Superior temporal gyrus (tissue), 1 donor: ENCODE results near the gene CEP70.
"Not testable (repeated sequence)": the region's sequence is repeated elsewhere in the genome, so short reads cannot be mapped to it uniquely, and the experiment has no call there.

ENCODE experiments used
- DNase-seq: peaks from one replicate; pipeline ENCODE4 v3.0.0-alpha.2; 2016; ENCODE audit errors: extremely low spot score

Gene CEP70

GRCh38 chr3:138594150-138594934 is at the start of gene CEP70:
Gene CEP70, minus strand, starts transcription at chr3:138594260. Its CDS starts 21,333 bp downstream, at chr3:138572927.
- peak; percentile 96 for DNase-seq

- no peak for DNase-seq
Observed at GRCh38 chr3:138642927-138643253, 48.8 kb upstream of the CEP70 start.

DNA sequence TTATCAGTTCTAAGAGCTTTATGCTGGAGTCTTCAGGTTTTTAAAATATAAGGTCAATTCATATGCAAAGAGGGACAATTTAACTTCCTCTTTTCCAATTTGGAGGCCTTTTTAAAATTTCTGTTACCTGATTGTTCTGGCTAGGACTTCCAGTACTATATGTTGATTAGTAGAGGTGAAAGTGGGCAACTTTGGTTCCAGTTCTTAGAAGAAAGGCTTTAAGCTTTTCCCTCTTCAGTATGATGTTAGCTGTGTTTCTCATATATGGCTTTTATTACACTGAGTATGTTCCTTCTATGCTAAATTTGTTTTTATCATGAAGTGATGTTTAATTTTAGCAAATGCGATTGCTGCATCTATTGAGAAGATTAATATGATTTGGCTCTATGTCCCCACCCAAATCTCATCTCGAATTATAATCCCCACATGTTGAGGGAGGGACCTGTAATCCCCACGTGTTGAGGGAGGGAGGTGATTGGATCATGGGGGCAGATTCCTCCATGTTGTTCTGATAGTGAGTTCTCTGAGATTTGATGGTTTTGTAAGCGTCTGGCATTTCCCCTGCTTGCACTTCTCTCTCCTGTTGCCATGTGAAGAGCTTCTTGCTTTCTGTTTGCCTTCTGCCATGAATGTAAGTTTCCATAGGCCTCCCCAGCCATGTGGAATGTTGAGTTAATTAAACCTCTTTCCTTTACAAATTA is 48.3 kb upstream of the CEP70 start:
- no peak for DNase-seq

GRCh38 chr3:138640537-138640936 is 46.5 kb upstream of the CEP70 start:
- no peak for DNase-seq

GRCh38 chr3:138638641-138639040 is 44.6 kb upstream of the CEP70 start:
- no peak for DNase-seq

DNA sequence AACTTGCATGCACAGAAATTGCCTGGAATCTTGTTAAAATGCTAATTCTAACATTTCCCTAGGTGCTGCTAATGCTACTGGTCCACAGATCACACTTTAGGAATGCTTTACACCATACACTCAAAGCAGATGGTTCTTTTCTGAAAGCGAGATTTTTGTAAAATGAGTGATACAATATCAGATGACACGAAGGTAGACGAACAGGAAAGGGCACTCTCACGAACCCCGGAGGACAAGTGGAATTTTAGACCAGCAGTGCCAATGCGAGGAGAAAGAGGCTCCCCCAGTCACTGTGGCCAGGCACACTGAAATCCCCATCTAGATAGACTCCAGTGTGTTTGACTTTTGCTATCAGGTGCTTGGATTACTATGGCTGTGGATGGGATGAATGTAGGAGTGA is 35.5 kb upstream of the CEP70 start:
- DNase-seq, result no peak

DNA sequence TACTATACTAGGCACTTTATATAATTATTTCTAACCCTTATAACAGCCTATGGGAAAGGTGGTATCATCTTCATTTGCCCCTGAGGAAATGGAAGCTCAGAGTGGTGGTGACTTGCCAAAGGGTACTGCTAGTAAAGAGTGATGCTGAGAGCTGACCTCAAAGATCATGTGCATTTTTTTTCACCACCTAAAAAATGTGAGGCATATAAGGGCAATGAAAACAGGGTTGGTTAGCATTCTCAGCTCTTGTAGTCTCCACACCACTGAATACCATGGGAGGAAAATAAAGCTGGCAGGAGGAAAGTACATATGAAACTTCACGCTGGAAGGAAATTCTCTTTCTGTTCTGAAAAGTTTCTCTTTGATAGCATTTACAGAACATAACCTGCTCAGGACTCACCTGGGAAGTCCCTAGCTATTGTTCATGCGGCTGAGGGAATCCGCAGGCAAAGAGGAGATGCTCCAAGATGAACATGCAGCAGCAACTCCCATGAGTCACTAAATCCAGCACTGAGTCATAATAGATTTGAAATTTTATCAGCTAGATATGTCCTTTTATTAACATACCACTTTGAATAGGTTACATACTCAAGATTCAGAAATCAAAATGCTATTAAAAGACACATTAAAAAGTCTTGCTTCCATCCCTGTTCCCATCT is 31.8 kb upstream of the CEP70 start:
- DNase-seq, result no peak

DNA sequence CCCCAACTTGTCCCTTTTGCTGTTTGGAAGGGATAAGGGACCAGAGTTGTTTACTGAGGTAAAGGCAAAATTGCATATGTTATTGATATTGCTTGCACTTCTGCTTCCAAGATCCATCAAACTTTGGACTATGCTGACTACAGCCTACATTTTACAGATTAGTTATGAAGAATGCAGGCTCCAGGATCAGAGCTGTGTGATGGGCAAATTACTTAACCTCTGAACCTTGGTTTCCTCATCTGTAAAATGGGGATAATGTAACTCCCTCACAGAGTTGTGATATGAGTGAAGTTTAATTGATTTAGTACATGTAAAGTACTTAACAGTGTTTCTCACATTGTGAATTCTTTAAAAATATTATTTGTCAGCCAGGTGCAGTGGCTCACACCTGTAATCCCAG is 30.5 kb upstream of the CEP70 start:
- no peak for DNase-seq

- DNase-seq, result no peak
Observed at GRCh38 chr3:138620431-138620830, 26.4 kb upstream of the CEP70 start.

GRCh38 chr3:138615462-138615861 is 21.4 kb upstream of the CEP70 start:
- no peak for DNase-seq

- DNase-seq, result peak; percentile 54
Observed at GRCh38 chr3:138609898-138610266, 15.8 kb upstream of the CEP70 start.

DNA sequence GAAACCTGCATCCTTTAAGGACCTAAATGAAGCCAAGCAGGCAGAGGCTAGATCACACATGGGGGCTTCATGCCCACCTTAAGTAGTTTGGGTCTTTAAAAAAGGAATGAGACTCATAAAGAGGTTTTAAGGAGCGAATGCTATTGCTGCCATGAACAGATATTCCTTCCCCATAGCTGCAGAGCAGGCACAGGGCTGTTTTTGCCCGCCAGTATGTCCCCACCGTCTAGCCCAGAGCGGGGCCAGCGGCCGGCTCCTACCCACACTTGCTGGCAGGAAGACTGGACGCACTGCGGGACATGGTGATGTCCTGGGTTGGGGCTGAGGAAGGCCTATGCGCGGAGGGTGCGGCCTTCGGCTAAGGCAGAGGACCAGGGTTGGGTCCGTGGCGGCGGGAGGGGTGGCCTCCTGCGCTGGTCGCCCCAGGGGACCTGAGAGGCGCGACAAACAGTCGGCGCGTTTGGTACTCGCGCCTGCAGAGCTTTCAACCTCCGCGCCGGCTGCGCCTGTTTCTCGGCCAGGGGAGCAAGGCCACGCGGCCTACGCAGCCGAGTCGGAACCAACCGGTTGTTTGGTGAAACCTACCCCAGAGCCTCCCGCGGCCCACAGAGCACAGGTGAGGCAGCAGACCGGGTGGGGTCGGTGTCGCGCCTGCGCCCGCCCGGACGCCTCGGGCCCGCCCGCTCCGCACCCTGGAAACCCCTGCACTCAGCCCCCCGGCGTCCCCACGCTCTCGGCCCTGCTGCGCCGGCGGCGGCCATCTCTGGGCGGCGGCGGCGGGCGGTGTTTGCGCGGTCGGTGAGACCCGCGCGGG is 14.5 kb upstream of the CEP70 start, which contains the start of gene FAIM:
TSS of gene FAIM (plus strand) at position 450 of the 814 bp plus-strand sequence. CDS start 10,956 bp downstream, outside the sequence.
- peak; percentile 55 for DNase-seq

GRCh38 chr3:138604106-138604595 is 10.1 kb upstream of the CEP70 start:
- not testable (repeated sequence) for DNase-seq

DNA sequence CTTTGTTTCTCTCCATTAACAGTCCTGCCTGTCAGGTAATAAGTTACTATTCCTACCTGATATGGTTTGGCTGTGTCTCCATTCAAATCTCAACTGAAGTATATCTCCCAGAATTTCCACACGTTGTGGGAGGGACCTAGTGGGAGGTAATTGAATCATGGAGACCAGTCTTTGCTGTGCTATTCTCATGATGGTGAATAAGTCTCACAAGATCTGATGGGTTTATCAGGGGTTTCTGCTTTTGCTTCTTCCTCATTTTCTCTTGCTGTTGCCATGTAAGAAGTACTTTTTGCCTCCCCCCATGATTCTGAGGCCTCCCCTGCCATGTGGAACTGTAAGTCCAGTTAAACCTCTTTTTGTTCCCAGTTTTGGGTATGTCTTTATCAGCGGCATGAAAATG is 7.6 kb upstream of the CEP70 start:
- DNase-seq, result not testable (repeated sequence)

DNA sequence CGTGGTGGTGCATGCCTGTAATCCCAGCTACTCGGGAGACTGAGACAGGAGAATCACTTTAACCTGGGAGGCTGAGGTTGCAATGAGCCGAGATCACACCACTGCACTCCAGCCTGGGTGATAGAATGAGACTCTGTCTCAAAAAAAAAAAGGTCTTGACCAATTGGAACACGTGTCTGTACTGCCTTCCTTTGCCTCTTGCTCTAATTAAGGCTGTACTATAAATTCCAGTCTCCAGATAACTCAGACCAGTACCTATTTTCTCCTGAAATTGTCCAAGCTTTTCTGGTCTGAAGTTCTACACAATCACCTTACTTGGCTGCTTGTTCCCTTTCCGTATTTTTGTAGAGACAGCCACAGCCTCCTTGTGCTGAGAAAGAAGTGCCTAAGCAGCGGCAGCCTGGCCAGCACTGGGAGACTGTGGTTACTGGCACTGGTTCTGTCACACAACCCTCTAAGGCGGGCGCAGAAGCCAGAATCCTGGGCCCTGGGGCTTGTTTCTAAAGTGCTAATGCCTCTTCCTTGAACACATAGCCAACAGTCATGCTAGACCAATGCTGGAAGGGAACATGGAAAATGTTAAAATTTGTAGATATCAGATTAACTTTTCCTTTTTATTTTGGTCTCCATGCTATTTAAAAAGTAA is 6.2 kb upstream of the CEP70 start:
- no peak for DNase-seq

- DNase-seq, result no peak
Observed at GRCh38 chr3:138598534-138598933, 4.5 kb upstream of the CEP70 start.

- DNase-seq, result not testable (repeated sequence)
Observed at GRCh38 chr3:138597186-138597976, 3.3 kb upstream of the CEP70 start.

GRCh38 chr3:138594935-138595610 is 1.0 kb upstream of the CEP70 start:
- no peak for DNase-seq

DNA sequence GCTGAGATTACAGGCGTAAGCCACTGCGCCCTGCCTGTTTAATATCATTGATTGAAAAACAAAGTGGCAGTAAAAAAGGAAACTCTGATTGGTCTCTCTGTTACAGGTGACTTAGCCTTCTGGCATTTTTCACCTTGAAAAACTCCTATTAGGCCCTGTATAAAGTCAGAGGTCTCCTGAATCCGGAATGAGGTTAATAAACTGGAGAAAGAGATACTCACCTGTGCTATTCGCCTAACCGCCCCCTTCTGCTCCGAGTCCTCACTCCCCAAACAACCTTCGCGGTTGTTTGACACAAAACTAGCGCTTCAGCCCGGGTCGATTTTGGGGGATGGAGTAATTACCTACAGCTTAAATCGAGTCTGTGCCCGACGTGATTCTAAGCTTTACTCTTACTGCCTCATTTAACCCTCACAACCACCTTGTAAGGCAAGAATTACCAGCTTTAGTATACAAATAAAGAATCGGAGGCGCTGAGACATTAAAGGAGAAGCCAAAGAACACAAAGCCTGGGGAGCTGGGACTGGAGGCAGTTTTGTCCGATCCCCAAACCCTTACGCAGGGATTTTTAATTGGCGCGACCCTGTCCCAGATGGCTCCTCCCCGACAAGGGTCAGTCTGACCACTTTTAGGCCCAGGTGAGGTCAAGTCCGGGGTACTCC is 441 bp downstream of the CEP70 start:
- peak; percentile 44 for DNase-seq
